ENCODE results near the gene C16orf74. TPM values are rescaled to one million over a fixed set of nuclear protein-coding genes. Genes with fewer than 3 reads are reported as not detected.

Gene C16orf74
- total RNA-seq, 1 donor from 2014 or later = 0.95 TPM

- no peak for DNase-seq (ENCODE audit: missing footprints)
- no peak for ATAC-seq
Observed at GRCh38 chr16:85686912-85687591, 63.8 kb downstream of the C16orf74 start.

GRCh38 chr16:85685251-85685650, 65.6 kb downstream of the C16orf74 start:
- DNase-seq (ENCODE audit: missing footprints) (no peak), ATAC-seq (no peak)
- intact Hi-C loops (cut with DNase I) = no loop called here

More at GRCh38 chr16:85686912-85687591, 63.8 kb downstream of the C16orf74 start:
- intact Hi-C loops (cut with DNase I) = no loop called here

GRCh38 chr16:85683363-85683762, 67.5 kb downstream of the C16orf74 start:
- ATAC-seq = no peak
- no peak for DNase-seq (ENCODE audit: missing footprints)
- intact Hi-C loops (cut with DNase I) = no loop called here

GRCh38 chr16:85682516-85682915, 68.4 kb downstream of the C16orf74 start:
- ATAC-seq (no peak), DNase-seq (ENCODE audit: missing footprints) (no peak)
- intact Hi-C loops (cut with DNase I) = no loop called here

- DNase-seq (ENCODE audit: missing footprints) (no peak), ATAC-seq (no peak)
- intact Hi-C loops (cut with DNase I) = no loop called here
Observed at GRCh38 chr16:85681255-85681654, 69.6 kb downstream of the C16orf74 start.

- intact Hi-C loops (cut with DNase I) = no loop called here
- no peak for DNase-seq (ENCODE audit: missing footprints)
- no peak for ATAC-seq
Observed at GRCh38 chr16:85680352-85680944, 70.4 kb downstream of the C16orf74 start.

- intact Hi-C loops (cut with DNase I) = no loop called here
- no peak for DNase-seq (ENCODE audit: missing footprints)
- ATAC-seq = no peak
Observed at GRCh38 chr16:85679870-85680269, 71.0 kb downstream of the C16orf74 start.

GRCh38 chr16:85678821-85679220, 72.1 kb downstream of the C16orf74 start:
- DNase-seq (ENCODE audit: missing footprints) = no peak
- no peak for ATAC-seq
- intact Hi-C loops (cut with DNase I) = no loop called here

- intact Hi-C loops (cut with DNase I) = no loop called here
- no peak for ATAC-seq
- DNase-seq (ENCODE audit: missing footprints) = no peak
Observed at GRCh38 chr16:85678016-85678415, 72.9 kb downstream of the C16orf74 start.

GRCh38 chr16:85677383-85677967, 73.4 kb downstream of the C16orf74 start:
- intact Hi-C loops (cut with DNase I) = no loop called here
- DNase-seq (ENCODE audit: missing footprints) = no peak
- ATAC-seq = no peak

GRCh38 chr16:85676466-85676865, 74.4 kb downstream of the C16orf74 start:
- DNase-seq (ENCODE audit: missing footprints) = no peak
- ATAC-seq = no peak
- intact Hi-C loops (cut with DNase I) = no loop called here

- ATAC-seq (no peak), DNase-seq (ENCODE audit: missing footprints) (no peak)
- intact Hi-C loops (cut with DNase I) = no loop called here
Observed at GRCh38 chr16:85675251-85675874, 75.5 kb downstream of the C16orf74 start.

GRCh38 chr16:85674828-85675227, 76.1 kb downstream of the C16orf74 start:
- intact Hi-C loops (cut with DNase I) = no loop called here
- no peak for ATAC-seq
- DNase-seq (ENCODE audit: missing footprints) = no peak

GRCh38 chr16:85674418-85674755, 76.5 kb downstream of the C16orf74 start:
- ATAC-seq = no peak
- intact Hi-C loops (cut with DNase I) = no loop called here
- no peak for DNase-seq (ENCODE audit: missing footprints)

- ATAC-seq (peak; percentile 94), DNase-seq (ENCODE audit: missing footprints) (no peak)
- intact Hi-C loops (cut with DNase I) = no loop called here
Observed at GRCh38 chr16:85673529-85674417, 77.1 kb downstream of the C16orf74 start.

- DNase-seq (ENCODE audit: missing footprints) (no peak), ATAC-seq (no peak)
- intact Hi-C loops (cut with DNase I) = no loop called here
Observed at GRCh38 chr16:85670840-85671239, 80.1 kb downstream of the C16orf74 start.

- ATAC-seq (no peak), DNase-seq (ENCODE audit: missing footprints) (no peak)
- intact Hi-C loops (cut with DNase I) = no loop called here
Observed at GRCh38 chr16:85668676-85669424, 82.0 kb downstream of the C16orf74 start.

GRCh38 chr16:85667841-85668413, 83.0 kb downstream of the C16orf74 start:
- DNase-seq (ENCODE audit: missing footprints) (no peak), ATAC-seq (no peak)
- intact Hi-C loops (cut with DNase I) = no loop called here

All from Right ventricle myocardium inferior (tissue), 1 donor.